ENCODE data around the gene RAB11FIP3.
"Not testable (repeated sequence)": the region's sequence is repeated elsewhere in the genome, so short reads cannot be mapped to it uniquely, and the experiment has no call there.

The RAB11FIP3 gene

DNA sequence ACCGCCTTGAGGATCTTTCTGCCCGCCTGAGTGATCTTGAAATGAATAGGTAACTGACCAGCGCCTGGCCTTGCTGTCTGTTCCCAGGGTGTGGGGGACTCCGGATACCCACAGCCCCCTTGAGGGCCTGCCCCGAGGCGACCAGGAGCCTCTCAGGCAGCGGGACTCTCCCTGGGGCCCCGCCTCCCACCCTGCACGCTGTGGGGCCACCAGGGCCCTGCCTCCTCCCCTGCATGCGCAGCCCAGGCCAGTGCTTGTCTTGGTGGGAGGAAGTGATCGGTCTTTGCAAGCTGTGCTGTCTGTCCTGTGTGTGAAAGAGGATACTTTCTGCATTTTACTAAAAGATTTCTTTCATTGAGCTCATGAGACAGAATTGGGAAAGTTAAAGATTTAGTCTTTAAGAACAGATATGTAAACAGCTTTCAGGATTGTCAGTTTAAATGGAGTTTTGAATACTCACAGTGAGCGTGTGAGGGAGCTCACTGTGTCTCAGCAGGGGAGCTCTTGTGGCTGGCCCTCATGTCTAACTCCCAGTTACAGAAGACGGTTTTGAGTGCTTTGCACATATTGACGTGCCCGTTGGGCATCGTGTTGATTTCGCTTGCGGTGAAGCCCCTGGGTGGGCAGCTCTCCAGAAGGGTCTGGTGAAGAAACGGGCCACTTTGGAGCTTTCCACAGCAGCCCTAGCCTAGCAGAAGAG lies 65.9 kb downstream of the RAB11FIP3 start:
- no peak for DNase-seq (ENCODE audit: extremely low read depth in 1 of 2, low read depth in 1 of 2)

DNA sequence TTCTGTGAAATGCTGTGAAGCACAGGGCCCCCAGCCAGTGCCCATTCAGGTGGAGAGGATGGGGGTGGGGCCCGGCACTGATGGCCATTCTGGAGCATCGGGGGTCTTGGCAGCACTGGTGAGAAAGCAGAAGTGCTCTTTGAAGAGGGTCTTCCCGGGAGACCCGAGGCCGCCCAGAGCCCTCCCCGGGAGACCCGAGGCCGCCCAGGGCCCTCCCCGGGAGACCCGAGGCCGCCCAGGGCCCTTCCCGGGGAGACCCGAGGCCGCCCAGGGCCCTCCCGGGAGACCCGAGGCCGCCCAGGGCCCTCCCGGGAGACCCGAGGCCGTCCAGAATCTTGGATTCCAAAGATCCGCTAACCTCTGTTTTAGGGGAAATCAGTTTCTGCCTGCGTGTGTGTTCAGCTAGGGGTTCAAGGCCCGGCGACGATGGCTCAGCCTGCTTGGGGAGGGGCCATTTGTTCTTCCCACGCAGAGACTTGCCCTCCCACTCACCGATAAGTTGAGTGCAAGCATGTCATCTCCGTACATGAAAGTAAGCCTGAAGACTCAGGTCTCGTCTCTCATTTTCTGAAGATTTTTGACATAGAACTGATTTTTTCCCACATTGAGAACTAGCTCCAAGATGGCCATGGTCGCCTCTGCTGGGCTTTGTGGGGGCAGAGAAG lies 66.9 kb downstream of the RAB11FIP3 start:
- DNase-seq (ENCODE audit: extremely low read depth in 1 of 2, low read depth in 1 of 2): no peak

DNA sequence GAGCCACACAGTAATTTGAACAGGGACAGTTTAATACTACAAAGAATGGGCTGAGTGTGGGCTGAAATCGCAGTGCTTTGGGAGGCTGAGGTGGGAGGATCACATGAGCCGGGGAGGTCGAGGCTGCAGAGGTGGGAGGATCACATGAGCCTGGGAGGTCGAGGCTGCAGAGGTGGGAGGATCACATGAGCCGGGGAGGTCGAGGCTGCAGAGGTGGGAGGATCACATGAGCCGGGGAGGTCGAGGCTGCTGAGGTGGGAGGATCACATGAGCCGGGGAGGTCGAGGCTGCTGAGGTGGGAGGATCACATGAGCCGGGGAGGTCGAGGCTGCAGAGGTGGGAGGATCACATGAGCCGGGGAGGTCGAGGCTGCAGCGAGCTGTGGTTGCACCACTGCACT lies 69.2 kb downstream of the RAB11FIP3 start:
- DNase-seq (ENCODE audit: extremely low read depth in 1 of 2, low read depth in 1 of 2): not testable (repeated sequence)

DNA sequence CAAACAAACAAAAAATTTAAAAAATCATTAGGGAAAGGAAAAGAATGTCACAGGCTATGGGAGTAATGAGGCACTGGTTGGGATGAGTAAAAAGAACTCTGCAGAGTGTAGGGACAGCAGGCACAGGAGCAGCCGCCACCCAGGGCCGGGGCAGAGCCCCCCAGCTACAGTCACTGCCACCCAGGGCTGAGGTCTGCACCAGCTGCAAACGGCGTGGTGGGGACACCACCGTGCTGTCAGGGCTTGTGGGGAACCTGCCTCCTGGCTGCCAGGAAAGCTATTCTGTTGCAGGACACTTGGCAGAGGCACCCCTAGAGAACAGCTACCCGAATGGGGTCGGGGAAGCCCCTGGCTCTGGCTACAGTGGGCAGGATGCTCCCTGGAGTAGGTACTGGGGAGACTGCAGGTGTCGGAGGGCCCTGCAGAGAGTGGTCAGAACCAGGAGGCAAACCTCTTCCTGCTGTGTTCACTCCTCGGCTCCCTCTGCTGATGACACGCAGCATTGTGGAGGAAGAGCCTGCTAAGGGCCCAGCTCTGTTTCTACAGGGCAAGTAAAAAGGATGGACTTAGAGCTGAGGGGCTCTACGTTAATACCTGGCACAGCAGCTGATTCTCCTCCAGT lies 69.8 kb downstream of the RAB11FIP3 start:
- no peak for DNase-seq (ENCODE audit: extremely low read depth in 1 of 2, low read depth in 1 of 2)

DNA sequence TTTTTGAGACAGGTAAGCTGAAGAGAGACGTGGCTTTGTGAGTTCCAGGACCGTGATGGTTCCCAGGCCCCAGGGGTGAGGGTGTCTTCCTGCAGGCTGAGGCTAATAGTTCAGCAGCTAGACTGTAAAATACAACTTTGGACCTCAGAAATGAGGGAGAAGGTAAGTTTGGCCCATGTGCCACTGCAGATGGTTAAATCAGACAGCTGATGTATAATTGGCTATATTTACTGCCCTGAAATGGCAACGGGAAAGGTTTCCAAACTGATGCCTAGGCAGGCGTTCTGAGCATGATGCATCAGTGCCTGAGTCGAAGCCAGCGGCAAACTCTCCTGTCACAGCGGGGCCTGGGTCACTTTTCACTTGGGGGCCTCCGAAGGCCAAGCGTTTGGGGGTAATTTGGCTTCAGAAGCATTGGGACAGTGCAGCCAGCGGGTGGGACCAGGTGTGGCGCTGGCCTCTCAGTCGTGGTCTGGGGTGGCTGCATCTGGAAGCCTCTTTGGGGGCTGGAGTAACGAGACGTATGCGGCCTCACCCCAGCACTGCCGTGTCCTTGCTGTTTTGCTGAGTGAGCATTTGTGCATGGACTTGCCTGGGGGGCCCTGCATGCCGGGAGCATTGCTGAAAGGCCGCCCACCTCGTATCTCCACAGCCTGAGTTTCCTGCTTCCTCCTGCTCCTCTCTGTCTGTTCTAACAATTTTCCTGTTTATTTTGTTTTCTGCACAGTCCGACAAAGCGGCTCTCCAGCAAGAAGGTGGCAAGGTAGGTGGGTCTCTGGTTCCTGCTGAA lies 70.8 kb downstream of the RAB11FIP3 start:
- no peak for DNase-seq (ENCODE audit: extremely low read depth in 1 of 2, low read depth in 1 of 2)

DNA sequence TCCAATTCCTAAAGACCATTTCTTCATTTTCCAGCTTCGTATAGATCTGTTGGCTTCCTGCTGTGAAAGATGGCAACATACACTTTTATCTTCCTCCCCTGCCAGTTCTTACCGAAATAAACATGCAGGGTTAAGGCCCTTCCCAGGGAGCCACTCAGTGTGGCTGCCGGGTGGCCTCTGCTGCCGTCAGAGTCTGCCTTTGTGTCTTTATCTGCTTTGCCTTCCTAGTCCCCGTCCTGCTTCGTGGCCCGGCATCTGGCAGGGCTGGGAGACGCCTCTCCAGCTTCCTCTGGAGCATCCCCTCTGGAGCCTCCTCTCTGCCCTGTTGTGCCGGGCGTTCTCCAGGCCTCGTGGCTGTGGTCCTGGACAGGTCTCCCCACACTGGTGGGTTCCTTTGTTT lies 71.8 kb downstream of the RAB11FIP3 start:
- no peak for DNase-seq (ENCODE audit: extremely low read depth in 1 of 2, low read depth in 1 of 2)

DNA sequence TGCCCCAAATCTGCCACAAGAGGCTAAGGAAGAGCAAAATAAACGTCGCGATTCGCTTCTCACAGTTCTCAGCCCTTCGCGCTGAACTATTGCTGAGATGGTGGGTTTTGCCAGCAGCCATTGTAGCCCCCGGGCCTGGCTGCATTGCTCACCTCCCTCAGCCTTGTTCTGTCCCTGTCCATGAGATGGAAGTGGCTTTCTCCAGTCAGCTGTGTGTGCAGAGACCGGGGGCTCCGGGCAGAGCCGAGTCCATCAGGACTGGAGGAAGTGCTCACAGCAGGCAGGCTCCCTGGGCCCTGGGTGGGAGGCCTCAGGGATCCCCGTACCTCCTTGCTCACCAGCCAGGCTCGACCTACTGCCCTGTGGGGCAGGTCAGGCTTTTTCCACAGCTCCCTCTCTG lies 74.5 kb downstream of the RAB11FIP3 start:
- no peak for DNase-seq (ENCODE audit: extremely low read depth in 1 of 2, low read depth in 1 of 2)

DNA sequence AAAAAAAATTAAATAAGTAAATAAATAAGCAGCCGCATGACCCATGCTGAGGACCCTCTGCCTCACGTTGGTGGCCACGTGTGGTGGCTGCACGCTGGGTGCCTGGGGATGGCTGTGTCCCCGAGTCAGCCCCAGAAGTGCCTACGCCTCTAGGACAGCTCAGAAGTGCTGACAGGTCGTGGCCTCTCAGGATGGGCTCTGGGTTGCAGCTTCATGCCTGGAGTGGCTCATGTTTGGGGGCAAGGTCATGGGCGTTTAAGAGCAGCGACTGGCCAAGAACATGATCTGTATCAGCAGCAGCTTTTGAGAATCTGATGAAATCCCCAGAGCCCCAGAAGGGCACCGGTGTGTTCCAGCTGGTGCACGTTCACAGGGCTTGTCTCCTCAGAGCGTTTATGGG lies 75.3 kb downstream of the RAB11FIP3 start:
- DNase-seq (ENCODE audit: extremely low read depth in 1 of 2, low read depth in 1 of 2): no peak

DNA sequence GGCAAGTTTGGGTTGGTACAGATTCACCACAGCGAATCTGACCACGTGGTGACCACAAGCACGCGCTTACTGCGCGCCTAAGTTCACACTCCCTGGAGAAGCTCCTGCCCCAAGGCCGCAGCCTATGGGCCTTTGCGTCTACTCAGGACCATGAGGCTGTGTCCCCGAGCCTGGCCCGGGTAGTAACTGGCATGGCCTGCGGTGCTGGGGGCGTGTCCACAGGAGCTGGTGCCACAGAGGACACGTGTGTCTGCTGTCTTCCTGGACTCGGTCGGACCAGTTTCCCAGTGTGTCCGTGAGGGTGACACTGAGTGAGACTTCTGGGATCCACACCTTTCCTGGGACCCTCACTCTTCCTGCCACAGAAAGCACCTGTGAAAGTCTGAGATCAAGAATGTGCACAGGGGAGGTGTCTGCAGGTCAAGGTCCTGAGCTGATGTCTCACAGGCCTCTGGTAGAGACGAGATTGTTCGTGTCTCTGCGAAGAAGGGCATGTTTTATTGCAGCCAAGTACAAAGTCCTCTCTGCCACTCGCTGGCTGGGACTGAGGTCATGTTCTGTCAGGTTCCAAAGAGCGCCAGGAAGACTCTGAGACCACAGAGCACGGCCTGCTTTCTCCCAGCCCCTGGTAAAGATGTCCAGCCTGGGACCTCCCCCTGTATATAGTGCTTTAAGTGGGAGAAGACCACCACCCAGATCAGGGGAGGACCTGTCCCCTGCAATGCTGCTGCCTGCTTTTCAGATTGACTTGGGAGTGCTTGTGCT lies 76.9 kb downstream of the RAB11FIP3 start:
- no peak for DNase-seq (ENCODE audit: extremely low read depth in 1 of 2, low read depth in 1 of 2)

DNA sequence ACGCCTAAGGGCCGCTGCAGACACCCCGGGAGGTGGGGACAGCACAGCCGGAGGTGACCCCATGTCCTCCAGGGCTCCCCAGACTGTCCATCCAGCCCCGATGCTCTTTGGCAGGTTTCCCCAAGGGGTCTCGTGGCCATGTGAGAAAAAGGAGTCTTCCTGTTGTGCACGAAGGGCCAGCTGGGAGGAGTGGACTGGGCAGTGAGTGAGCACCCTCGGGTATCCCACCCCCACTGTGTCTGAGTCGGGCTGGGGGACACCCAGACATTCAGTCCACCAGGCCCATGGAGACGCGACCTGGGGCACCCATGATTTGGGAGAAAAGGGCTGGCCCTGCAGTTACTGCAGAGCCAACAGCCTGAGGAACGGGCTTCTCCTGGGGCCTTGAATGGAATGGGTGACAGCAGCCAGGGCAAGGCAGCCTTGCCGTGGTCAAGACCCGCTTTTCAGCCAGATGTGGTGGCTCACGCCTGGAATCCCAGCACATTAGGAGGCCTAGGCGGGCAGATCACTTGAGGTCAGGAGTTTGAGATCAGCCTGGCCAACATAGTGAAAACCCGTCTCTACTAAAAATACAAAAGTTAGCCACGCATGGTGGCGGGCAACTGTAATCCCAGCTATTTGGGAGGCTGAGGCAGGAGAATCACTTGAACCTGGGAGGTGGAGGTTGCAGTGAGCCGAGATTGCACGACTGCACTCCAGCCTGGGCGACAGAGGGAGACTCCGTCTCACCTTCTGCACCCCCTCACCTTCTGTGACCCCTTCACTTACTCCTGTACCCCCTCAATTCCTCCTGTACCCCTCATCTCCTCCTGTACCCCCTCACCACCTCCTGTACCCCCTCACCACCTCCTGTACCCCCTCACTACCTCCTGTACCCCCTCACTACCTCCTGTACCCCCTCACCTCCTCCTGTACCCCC lies 78.0 kb downstream of the RAB11FIP3 start:
- no peak for DNase-seq (ENCODE audit: extremely low read depth in 1 of 2, low read depth in 1 of 2)

DNA sequence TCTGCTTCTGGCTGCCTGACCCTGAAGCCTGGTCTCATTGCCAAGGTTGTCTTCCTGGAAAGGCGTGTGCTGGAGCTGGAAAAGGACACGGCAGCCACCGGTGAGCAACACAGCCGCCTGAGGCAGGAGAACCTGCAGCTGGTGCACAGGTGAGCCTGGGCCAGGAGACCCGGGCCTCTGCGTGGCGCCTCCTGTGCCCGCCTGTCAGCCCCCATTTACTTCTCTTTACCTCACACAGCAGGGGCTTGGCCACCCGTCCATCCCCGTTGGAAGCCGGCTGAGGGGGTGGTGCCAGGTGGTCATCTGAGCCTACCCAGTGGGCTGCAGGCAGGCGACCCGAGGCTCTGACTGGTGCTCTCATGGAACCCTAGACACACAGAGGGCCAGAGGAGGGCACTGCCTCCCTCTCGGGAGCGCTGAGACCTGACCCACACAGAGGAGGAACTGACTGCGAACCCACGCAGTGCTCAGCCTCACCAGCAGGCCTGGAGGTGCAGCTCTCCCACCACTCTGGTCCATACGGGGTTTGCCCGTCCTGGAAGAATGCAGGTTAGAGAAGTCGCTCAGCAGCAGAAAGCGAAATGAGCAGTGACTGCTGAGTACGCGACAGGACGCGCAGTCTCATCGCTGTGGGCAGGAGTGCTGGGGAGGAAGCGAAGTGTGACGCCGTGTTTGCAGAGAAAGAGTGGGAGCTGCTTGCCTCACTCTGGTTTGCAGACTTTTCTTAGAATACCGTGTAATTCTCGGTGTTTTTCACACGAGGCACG lies 80.2 kb downstream of the RAB11FIP3 start:
- no peak for DNase-seq (ENCODE audit: extremely low read depth in 1 of 2, low read depth in 1 of 2)

DNA sequence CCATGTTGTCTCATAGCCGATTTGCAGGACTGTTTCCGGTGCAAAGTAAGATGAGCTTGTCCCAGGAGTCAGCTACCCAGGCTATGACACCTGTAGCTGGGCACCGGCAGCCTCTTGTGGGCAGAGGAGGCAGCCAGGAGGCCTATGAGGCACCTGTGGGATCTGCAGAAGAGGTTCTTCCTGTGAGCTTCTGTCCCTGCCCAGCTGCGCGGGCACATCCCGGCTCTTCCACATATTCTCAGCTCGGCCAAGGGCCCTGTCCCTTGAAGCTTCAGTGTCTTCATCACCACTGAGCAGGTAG lies 80.7 kb downstream of the RAB11FIP3 start:
- no peak for DNase-seq (ENCODE audit: extremely low read depth in 1 of 2, low read depth in 1 of 2)

DNA sequence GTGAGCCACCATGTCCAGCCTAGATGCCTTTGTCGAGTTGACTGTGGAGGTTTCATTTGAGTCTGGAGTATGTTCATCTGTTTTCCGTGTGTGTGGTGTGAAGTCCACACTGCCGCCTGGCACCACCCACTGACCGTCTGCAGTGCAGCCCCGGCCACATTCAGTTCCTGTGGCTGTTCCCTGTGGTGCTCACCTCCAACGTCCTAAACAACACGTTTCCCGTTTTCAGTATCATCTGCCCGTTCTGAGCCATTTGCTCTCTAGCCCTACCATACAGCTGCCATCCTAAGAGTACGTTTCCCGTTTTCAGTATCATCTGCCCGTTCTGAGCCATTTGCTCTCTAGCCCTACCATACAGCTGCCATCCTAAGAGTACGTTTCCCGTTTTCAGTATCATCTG lies 82.1 kb downstream of the RAB11FIP3 start:
- not testable (repeated sequence) for DNase-seq (ENCODE audit: extremely low read depth in 1 of 2, low read depth in 1 of 2)

DNA sequence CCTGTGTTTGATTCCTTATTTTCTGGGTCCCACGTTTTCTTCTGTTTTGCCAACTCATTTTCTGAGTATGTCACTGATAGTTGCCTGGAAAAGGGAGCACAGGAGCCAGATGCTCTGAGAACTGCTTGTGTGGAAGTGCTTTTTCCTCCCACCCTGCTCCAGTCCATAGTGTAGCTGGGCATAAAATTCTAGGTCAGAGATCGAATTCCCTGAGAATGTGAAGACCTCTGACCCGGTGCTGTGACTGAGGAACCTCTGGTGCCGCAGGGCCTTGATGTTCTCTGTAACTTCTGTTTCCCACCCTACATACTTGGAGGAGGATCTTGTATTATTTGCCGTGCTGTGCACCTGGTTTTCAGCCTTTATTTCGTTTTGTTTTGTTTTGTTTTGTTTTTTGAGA lies 82.5 kb downstream of the RAB11FIP3 start:
- DNase-seq (ENCODE audit: extremely low read depth in 1 of 2, low read depth in 1 of 2): no peak

DNA sequence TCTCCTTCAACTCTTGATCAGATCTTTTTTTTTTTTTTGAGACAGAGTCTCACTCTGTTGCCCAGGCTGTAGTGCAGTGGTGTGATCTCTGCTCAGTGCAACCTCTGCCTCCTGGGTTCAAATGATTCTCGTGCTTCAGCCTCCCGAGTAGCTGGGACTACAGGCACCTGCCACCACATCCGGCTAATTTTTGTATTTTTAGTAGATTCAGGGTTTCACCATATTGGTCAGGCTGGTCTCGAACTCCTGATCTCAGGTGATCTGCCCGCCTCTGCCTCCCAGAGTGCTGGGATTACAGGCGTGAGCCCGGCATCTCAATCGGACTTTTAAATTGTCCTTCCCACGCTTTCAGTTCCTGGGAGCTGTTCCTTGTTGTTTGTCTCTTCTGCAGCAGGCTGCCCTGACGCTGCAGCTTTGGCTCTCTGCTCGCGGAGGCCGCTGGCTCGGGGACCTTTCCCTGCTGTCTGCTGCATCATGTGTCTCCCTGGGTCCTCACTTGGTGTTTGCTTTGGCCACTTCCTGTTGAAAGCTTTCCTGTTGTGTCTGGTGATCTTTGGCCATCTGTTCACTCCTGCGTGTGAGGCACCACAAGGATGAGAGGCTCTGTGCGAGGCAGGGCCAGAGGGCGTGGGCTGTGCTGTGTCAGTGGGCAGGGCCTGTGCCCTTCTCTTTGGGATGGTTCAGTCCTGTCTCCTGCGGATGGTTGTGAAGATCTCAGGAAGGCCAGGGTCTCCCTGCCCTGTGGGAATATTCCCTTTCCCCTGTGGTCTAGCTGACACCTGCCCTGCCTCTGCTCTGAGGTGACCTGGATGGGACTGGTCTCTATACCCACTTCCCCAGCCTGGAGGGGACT lies 83.7 kb downstream of the RAB11FIP3 start:
- no peak for DNase-seq (ENCODE audit: extremely low read depth in 1 of 2, low read depth in 1 of 2)

DNA sequence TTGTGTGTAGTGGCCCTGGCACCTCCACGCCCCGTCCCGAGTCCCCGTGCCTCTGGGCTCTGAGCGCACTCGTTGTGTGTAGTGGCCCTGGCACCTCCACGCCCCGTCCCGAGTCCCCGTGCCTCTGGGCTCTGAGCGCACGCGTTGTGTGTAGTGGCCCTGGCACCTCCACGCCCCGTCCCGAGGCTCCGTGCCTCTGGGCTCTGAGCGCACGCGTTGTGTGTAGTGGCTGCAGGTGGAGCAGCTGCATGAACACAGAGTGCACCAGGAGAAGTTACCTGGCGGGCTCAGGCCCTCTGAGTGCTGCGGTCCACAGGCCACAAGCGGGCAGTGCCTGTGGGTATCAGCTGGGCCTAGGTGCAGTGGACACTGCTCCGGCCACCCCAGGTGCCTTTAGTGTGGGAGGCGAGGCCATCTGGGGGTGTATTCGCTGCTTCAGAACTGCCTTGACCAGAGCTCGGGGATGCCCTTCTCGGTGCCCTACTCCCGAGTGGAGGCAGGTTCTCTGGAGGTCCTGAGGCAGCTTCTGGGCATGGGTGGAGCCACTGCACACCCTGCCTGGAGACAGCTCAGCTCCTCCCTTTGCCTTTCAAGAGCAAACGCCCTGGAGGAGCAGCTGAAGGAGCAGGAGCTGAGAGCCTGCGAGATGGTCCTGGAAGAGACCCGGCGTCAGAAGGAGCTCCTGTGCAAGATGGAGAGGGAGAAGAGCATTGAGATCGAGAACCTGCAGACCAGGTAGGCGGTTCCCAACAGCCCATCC lies 84.8 kb downstream of the RAB11FIP3 start:
- DNase-seq (ENCODE audit: extremely low read depth in 1 of 2, low read depth in 1 of 2): no peak

DNA sequence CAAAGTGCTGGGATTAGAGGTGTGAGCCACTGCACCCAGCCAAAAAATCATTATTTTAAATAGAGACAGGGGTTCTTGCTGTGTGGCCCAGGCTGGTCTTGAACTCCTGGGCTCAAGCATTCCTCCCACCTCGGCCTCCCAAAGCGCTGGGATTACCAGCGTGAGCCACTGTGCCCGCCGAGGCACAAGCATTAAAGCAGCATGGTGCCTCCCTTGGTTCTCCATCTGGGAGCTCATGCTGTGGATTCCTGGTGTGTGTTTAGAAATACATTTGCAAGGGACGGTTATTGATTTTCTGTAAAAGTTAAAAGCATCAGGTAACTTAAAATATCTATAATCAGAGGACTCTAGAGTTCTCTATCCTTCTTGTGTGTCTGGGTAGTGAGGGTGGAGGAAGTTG lies 87.4 kb downstream of the RAB11FIP3 start:
- no peak for DNase-seq (ENCODE audit: extremely low read depth in 1 of 2, low read depth in 1 of 2)

DNA sequence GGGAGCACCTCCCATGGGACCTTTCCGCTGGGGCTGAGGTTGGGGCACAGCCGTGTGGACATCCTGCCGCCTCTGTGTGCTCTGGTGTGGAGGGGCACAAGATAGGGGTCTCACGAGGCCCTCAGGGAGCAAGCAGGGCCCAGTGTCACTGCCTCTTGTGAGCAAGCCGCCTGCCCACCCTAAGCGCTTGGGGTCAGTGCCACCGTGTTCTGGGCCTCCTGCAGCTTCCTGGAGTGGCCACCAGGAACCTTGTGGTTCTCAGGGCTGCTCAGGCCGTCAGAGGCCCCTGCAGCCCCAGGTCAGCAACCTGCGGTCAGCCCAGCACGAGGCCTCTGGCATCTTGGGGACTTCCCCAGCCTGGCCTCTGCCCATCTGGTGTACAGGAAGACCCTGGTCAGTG lies 88.5 kb downstream of the RAB11FIP3 start:
- no peak for DNase-seq (ENCODE audit: extremely low read depth in 1 of 2, low read depth in 1 of 2)

Data from activated CD8-positive, alpha-beta memory T cell treated with anti-CD3 and anti-CD28 coated beads for 1 hour (primary cell).